Measurements from ENCODE around the gene SPCS3.
A peak's percentile ranks its signal among the peaks of the same experiment; 100 is the strongest.

Gene SPCS3

GRCh38 chr4:176376032-176376614 is 56.4 kb downstream of the SPCS3 start:
- no peaks in the 10 kb centered on the region for H3K36me3 ChIP-seq (ENCODE audit: control insufficient read depth in 1 of 2, insufficient read depth in 2 of 2, low read depth in 1 of 2, low read length in 2 of 2)
- no peak overlapping the region for H3K23ac ChIP-seq (ENCODE audit: low read length in 2 of 2)
- H3K4me2 ChIP-seq (ENCODE audit: low read length, poor library complexity, severe bottlenecking): no peak overlapping the region
- no peaks in the 10 kb centered on the region for H3K4me1 ChIP-seq (ENCODE audit: control insufficient read depth, insufficient read depth, low read depth, low read length)
- no peak overlapping the region for H2BK5ac ChIP-seq (ENCODE audit: low read depth, low read length, poor library complexity, severe bottlenecking)
- no peak overlapping the region for H3K4ac ChIP-seq (ENCODE audit: low read depth in 1 of 2, low read length in 2 of 2)
- H2BK12ac ChIP-seq (ENCODE audit: low read length in 2 of 2): no peak overlapping the region
- WGBS: no CpG with 5 or more reads among the region's 2 CpGs
- no peak overlapping the region for H4K8ac ChIP-seq (ENCODE audit: low read length)
- H3K4me3 ChIP-seq (ENCODE audit: insufficient read depth in 1 of 2, low read depth in 1 of 2, low read length in 2 of 2): no peak overlapping the region
- no peak overlapping the region for H2BK15ac ChIP-seq (ENCODE audit: low read depth, poor library complexity, severe bottlenecking)
- peak; percentile 33 for DNase-seq
- no peak overlapping the region for H2AK5ac ChIP-seq (ENCODE audit: low read length, severe bottlenecking)
- no peak overlapping the region for H2AFZ ChIP-seq (ENCODE audit: low read depth, low read length)
- no peak overlapping the region for H4K91ac ChIP-seq (ENCODE audit: low read length)
- no peaks in the 10 kb centered on the region for H3K27me3 ChIP-seq (ENCODE audit: control insufficient read depth in 1 of 2, insufficient read depth in 1 of 2, low read length in 2 of 2)
- no peak overlapping the region for H3K18ac ChIP-seq (ENCODE audit: low read depth in 1 of 2, low read length in 2 of 2)
- H3K14ac ChIP-seq (ENCODE audit: low read length in 2 of 2): no peak overlapping the region
- H3K9me3 ChIP-seq (ENCODE audit: control insufficient read depth, low read length): no peaks in the 10 kb centered on the region
- H3K79me1 ChIP-seq (replicated peaks; ENCODE audit: low read length, poor library complexity, severe bottlenecking): no peaks in the 10 kb centered on the region
- H3K9ac ChIP-seq (ENCODE audit: low read length): no peak overlapping the region
- H2BK120ac ChIP-seq (ENCODE audit: low read depth, low read length): no peak overlapping the region
- H3K27ac ChIP-seq (ENCODE audit: low read length, poor library complexity, severe bottlenecking): no peak overlapping the region

DNA sequence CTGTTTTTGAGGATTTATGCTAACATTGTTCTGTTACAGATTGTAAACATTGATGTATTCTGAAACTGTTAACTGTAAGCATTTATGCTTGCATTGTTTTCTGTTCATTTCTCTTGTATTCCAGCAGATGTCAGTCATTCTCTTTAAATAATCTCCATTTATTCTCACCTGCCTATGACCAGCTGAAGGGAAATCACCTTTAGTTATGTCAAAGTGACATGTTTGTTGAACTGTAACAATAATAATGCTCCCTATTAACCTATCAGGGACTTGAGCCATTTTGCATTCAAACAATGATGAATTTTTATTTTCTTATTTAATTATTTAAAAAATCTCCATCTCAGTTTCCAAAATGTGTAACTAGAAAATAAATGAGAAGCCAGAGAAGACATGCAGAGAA is 58.0 kb downstream of the SPCS3 start:
- no peak overlapping the region for H3K27ac ChIP-seq (ENCODE audit: low read length, poor library complexity, severe bottlenecking)
- H2BK5ac ChIP-seq (ENCODE audit: low read depth, low read length, poor library complexity, severe bottlenecking): no peak overlapping the region
- H3K9me3 ChIP-seq (ENCODE audit: control insufficient read depth, low read length): no peaks in the 10 kb centered on the region
- H3K27me3 ChIP-seq (ENCODE audit: control insufficient read depth in 1 of 2, insufficient read depth in 1 of 2, low read length in 2 of 2): no peaks in the 10 kb centered on the region
- no peaks in the 10 kb centered on the region for H3K79me1 ChIP-seq (replicated peaks; ENCODE audit: low read length, poor library complexity, severe bottlenecking)
- no peak overlapping the region for H4K91ac ChIP-seq (ENCODE audit: low read length)
- no peak overlapping the region for H3K9ac ChIP-seq (ENCODE audit: low read length)
- H2BK12ac ChIP-seq (ENCODE audit: low read length in 2 of 2): no peak overlapping the region
- no peak overlapping the region for H3K4me3 ChIP-seq (ENCODE audit: insufficient read depth in 1 of 2, low read depth in 1 of 2, low read length in 2 of 2)
- no peak overlapping the region for H3K4me2 ChIP-seq (ENCODE audit: low read length, poor library complexity, severe bottlenecking)
- H2AK5ac ChIP-seq (ENCODE audit: low read length, severe bottlenecking): no peak overlapping the region
- no peak overlapping the region for H2AFZ ChIP-seq (ENCODE audit: low read depth, low read length)
- no peak overlapping the region for H3K4ac ChIP-seq (ENCODE audit: low read depth in 1 of 2, low read length in 2 of 2)
- no peaks in the 10 kb centered on the region for H3K4me1 ChIP-seq (ENCODE audit: control insufficient read depth, insufficient read depth, low read depth, low read length)
- no peak overlapping the region for H2BK120ac ChIP-seq (ENCODE audit: low read depth, low read length)
- no peak overlapping the region for H3K14ac ChIP-seq (ENCODE audit: low read length in 2 of 2)
- no peak overlapping the region for H4K8ac ChIP-seq (ENCODE audit: low read length)
- no peak overlapping the region for H3K18ac ChIP-seq (ENCODE audit: low read depth in 1 of 2, low read length in 2 of 2)
- H3K23ac ChIP-seq (ENCODE audit: low read length in 2 of 2): no peak overlapping the region
- H3K36me3 ChIP-seq (ENCODE audit: control insufficient read depth in 1 of 2, insufficient read depth in 2 of 2, low read depth in 1 of 2, low read length in 2 of 2): no peaks in the 10 kb centered on the region
- H2BK15ac ChIP-seq (ENCODE audit: low read depth, poor library complexity, severe bottlenecking): no peak overlapping the region
- no peak for DNase-seq

DNA sequence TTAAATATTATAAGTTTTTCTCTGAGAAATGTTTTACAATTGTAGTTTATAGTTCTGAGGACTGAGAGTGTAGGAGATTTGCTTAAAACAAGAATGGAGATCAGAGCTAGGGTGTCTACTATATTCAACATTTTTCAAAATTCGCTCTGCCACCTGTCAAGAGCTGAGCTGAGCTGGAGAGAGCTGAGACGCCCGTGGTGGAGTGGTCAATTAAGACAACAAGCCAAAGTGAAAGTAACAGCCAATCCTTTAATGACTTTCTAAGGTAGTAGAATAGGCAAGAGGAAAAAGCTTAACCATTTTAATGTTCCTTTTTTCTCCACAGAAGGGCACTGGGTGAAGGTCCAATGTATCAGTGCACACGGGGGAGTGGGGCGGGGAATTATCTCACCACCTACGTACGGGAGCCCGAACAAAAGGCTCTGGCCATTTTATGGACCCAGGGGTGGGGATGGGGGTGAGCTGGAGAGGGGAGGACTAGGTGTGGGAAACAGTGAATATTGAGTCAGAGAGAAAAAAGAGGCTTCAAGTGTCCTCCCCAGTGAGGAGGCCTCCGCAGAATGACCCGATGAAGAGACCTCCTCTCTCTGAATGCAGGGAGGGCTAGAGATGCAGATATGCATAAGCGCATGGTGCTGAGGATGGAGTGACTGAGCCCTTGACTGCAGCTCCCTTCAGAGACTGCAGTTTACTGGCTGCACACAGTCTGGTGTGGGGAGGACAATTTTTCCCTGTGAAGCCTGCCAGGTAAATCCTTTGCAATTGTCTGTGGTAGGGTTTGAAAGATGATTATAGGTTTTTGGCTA is 60.8 kb downstream of the SPCS3 start:
- Histone ChIP-seq H2AK5ac (ENCODE audit: low read length, severe bottlenecking) (peak overlapping the region; percentile 49), H3K9ac (ENCODE audit: low read length) (no peak overlapping the region), H3K27me3 (ENCODE audit: control insufficient read depth in 1 of 2, insufficient read depth in 1 of 2, low read length in 2 of 2) (no peaks in the 10 kb centered on the region), H2BK15ac (ENCODE audit: low read depth, poor library complexity, severe bottlenecking) (no peak overlapping the region), H3K14ac (ENCODE audit: low read length in 2 of 2) (no peak overlapping the region), H2BK5ac (ENCODE audit: low read depth, low read length, poor library complexity, severe bottlenecking) (no peak overlapping the region), H2BK120ac (ENCODE audit: low read depth, low read length) (no peak overlapping the region), H4K8ac (ENCODE audit: low read length) (no peak overlapping the region), H3K23ac (ENCODE audit: low read length in 2 of 2) (no peak overlapping the region), H3K36me3 (ENCODE audit: control insufficient read depth in 1 of 2, insufficient read depth in 2 of 2, low read depth in 1 of 2, low read length in 2 of 2) (no peaks in the 10 kb centered on the region), H2BK12ac (ENCODE audit: low read length in 2 of 2) (no peak overlapping the region), H3K4me3 (ENCODE audit: insufficient read depth in 1 of 2, low read depth in 1 of 2, low read length in 2 of 2) (no peak overlapping the region), H3K27ac (ENCODE audit: low read length, poor library complexity, severe bottlenecking) (no peak overlapping the region), H3K4me2 (ENCODE audit: low read length, poor library complexity, severe bottlenecking) (peak overlapping the region; percentile 13), H4K91ac (ENCODE audit: low read length) (no peak overlapping the region), H3K79me1 (replicated peaks; ENCODE audit: low read length, poor library complexity, severe bottlenecking) (no peaks in the 10 kb centered on the region), H3K9me3 (ENCODE audit: control insufficient read depth, low read length) (no peaks in the 10 kb centered on the region), H3K4me1 (ENCODE audit: control insufficient read depth, insufficient read depth, low read depth, low read length) (no peaks in the 10 kb centered on the region), H3K18ac (ENCODE audit: low read depth in 1 of 2, low read length in 2 of 2) (no peak overlapping the region), H2AFZ (ENCODE audit: low read depth, low read length) (no peak overlapping the region), H3K4ac (ENCODE audit: low read depth in 1 of 2, low read length in 2 of 2) (peak overlapping the region in 1 of 2 experiments; percentile 61)
- no peak for DNase-seq
- WGBS: 88% methylated on average over 11 of the region's 11 CpGs

Data from mesenchymal stem cell (in vitro differentiated cells and primary cell).